HL-60 (cell line): Measurements from ENCODE around the gene HSPB1.
A peak's percentile ranks its signal among the peaks of the same experiment; 100 is the strongest.

Experiments
- GABPA ChIP-seq: IDR thresholded peaks from 2 replicates; pipeline ENCODE4 v1.6.1; 2012; ENCODE audit warnings: low read depth
- POLR2AphosphoS5 ChIP-seq: IDR thresholded peaks from 2 replicates; pipeline ENCODE4 v1.6.1; 2012; ENCODE audit warnings: low read depth
- TF ChIP-seq, protein P1 (sequence below): IDR thresholded peaks from one replicate; pipeline ENCODE4 v1.5.1; 2011; ENCODE audit warnings: low read length, control low read depth, inconsistent platforms; ENCODE audit not compliant: insufficient read depth

DNA sequence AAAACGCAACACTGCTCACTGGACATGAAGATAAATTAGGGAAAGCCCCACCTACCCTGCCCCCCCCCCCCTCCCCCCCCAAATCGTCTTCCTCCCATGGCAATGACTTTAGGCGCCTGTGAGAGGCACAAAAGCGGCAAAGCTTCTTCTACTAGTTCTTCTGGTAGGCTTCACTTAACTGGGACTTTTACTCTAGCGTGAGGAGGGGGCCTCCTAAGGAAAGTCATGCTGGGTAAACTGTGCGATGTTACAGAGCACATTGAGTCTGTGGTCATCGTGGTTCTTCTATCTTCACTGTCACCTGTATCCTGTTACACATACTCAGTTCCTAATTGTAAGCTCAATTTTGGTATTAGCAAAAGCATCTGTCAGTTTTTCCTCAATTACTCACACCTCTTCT, 25.1 kb downstream of the HSPB1 start:
- TF ChIP-seq GABPA, result no peak
- TF ChIP-seq, protein P1, sequence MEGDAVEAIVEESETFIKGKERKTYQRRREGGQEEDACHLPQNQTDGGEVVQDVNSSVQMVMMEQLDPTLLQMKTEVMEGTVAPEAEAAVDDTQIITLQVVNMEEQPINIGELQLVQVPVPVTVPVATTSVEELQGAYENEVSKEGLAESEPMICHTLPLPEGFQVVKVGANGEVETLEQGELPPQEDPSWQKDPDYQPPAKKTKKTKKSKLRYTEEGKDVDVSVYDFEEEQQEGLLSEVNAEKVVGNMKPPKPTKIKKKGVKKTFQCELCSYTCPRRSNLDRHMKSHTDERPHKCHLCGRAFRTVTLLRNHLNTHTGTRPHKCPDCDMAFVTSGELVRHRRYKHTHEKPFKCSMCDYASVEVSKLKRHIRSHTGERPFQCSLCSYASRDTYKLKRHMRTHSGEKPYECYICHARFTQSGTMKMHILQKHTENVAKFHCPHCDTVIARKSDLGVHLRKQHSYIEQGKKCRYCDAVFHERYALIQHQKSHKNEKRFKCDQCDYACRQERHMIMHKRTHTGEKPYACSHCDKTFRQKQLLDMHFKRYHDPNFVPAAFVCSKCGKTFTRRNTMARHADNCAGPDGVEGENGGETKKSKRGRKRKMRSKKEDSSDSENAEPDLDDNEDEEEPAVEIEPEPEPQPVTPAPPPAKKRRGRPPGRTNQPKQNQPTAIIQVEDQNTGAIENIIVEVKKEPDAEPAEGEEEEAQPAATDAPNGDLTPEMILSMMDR, result no peak
- peak; percentile 69; the same call in 1 of the 2 replicates for TF ChIP-seq POLR2AphosphoS5
